ENCODE results near the gene REC8. TPM values are rescaled to one million over a fixed set of nuclear protein-coding genes. Genes with fewer than 3 reads are reported as not detected.

Gene REC8
- total RNA-seq, 1 experiment from 2014 or later, result 37.5 TPM

GRCh38 chr14:24172261-24172860, 481 bp downstream of the REC8 start:
- Mint-ChIP-seq H3K4me3 (ENCODE audit: low read depth, unreplicated experiment) (no peak overlapping the region), H3K4me1 (ENCODE audit: low read depth, unreplicated experiment) (no peaks in the 10 kb centered on the region), H3K27me3 (ENCODE audit: unreplicated experiment) (no peaks in the 10 kb centered on the region), H3K27ac (ENCODE audit: unreplicated experiment) (no peak overlapping the region), H3K9me3 (ENCODE audit: low read depth, unreplicated experiment) (no peaks in the 10 kb centered on the region), H3K36me3 (ENCODE audit: insufficient read depth, unreplicated experiment) (peaks cover 40% of the 10 kb centered on the region)
- TF ChIP-seq CTCF (IDR thresholded peaks at IDR 0.05; ENCODE audit: unreplicated experiment), result no peak
- CTCF ChIA-PET, result no interaction called here
- BruUV-seq (replicated peaks), result no TSS peak
- DNase-seq, result no peak
- intact Hi-C loops (cut with micrococcal nuclease; ENCODE audit: unreplicated experiment), result no loop called here

- Mint-ChIP-seq H3K4me3 (ENCODE audit: low read depth, unreplicated experiment) (no peak overlapping the region), H3K27ac (ENCODE audit: unreplicated experiment) (peak overlapping the region; percentile 24), H3K4me1 (ENCODE audit: low read depth, unreplicated experiment) (no peaks in the 10 kb centered on the region), H3K9me3 (ENCODE audit: low read depth, unreplicated experiment) (no peaks in the 10 kb centered on the region), H3K27me3 (ENCODE audit: unreplicated experiment) (no peaks in the 10 kb centered on the region), H3K36me3 (ENCODE audit: insufficient read depth, unreplicated experiment) (peaks cover 40% of the 10 kb centered on the region)
- BruUV-seq (replicated peaks), result no TSS peak
- TF ChIP-seq CTCF (IDR thresholded peaks at IDR 0.05; ENCODE audit: unreplicated experiment), result no peak
- DNase-seq, result no peak
- CTCF ChIA-PET, result no interaction called here
- intact Hi-C loops (cut with micrococcal nuclease; ENCODE audit: unreplicated experiment), result no loop called here
These were observed 996 bp downstream of the REC8 start for GRCh38 chr14:24172871-24173281.

GRCh38 chr14:24176599-24176998, 4.7 kb downstream of the REC8 start:
- H3K4me1 Mint-ChIP-seq (ENCODE audit: low read depth, unreplicated experiment), result no peaks in the 10 kb centered on the region
- H3K4me3 Mint-ChIP-seq (ENCODE audit: low read depth, unreplicated experiment), result no peak overlapping the region
- no peak overlapping the region for H3K27ac Mint-ChIP-seq (ENCODE audit: unreplicated experiment)
- intact Hi-C loops (cut with micrococcal nuclease; ENCODE audit: unreplicated experiment), result no loop called here
- no peaks in the 10 kb centered on the region for H3K9me3 Mint-ChIP-seq (ENCODE audit: low read depth, unreplicated experiment)
- DNase-seq, result no peak
- CTCF ChIA-PET, result no interaction called here
- BruUV-seq (replicated peaks), result no TSS peak
- H3K27me3 Mint-ChIP-seq (ENCODE audit: unreplicated experiment), result no peaks in the 10 kb centered on the region
- no peak for TF ChIP-seq CTCF (IDR thresholded peaks at IDR 0.05; ENCODE audit: unreplicated experiment)
- H3K36me3 Mint-ChIP-seq (ENCODE audit: insufficient read depth, unreplicated experiment), result peaks cover 66% of the 10 kb centered on the region

GRCh38 chr14:24177041-24177825, 5.4 kb downstream of the REC8 start:
- TF ChIP-seq CTCF (IDR thresholded peaks at IDR 0.05; ENCODE audit: unreplicated experiment), result no peak
- no peaks in the 10 kb centered on the region for H3K27me3 Mint-ChIP-seq (ENCODE audit: unreplicated experiment)
- H3K27ac Mint-ChIP-seq (ENCODE audit: unreplicated experiment), result no peak overlapping the region
- BruUV-seq (replicated peaks), result no TSS peak
- H3K9me3 Mint-ChIP-seq (ENCODE audit: low read depth, unreplicated experiment), result no peaks in the 10 kb centered on the region
- H3K4me3 Mint-ChIP-seq (ENCODE audit: low read depth, unreplicated experiment), result no peak overlapping the region
- CTCF ChIA-PET, result no interaction called here
- peaks cover 63% of the 10 kb centered on the region for H3K36me3 Mint-ChIP-seq (ENCODE audit: insufficient read depth, unreplicated experiment)
- DNase-seq, result no peak
- H3K4me1 Mint-ChIP-seq (ENCODE audit: low read depth, unreplicated experiment), result no peaks in the 10 kb centered on the region
- intact Hi-C loops (cut with micrococcal nuclease; ENCODE audit: unreplicated experiment), result no loop called here
